IPS DF 19.7 (cell line): ENCODE results near the gene TP53.
"Not testable (repeated sequence)": the region's sequence is repeated elsewhere in the genome, so short reads cannot be mapped to it uniquely, and the experiment has no call there.

ENCODE experiments used
- DNase-seq: peaks from one replicate; pipeline ENCODE4 v3.0.0-alpha.2; 2013; ENCODE audit warnings: low read depth, low spot score

Gene TP53

GRCh38 chr17:7676533-7676932 is 10.8 kb downstream of the TP53 start:
- DNase-seq, result no peak

DNA sequence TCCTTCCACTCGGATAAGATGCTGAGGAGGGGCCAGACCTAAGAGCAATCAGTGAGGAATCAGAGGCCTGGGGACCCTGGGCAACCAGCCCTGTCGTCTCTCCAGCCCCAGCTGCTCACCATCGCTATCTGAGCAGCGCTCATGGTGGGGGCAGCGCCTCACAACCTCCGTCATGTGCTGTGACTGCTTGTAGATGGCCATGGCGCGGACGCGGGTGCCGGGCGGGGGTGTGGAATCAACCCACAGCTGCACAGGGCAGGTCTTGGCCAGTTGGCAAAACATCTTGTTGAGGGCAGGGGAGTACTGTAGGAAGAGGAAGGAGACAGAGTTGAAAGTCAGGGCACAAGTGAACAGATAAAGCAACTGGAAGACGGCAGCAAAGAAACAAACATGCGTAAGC is 12.4 kb downstream of the TP53 start:
- DNase-seq, result no peak

GRCh38 chr17:7673239-7673638 is 14.1 kb downstream of the TP53 start:
- DNase-seq, result no peak

DNA sequence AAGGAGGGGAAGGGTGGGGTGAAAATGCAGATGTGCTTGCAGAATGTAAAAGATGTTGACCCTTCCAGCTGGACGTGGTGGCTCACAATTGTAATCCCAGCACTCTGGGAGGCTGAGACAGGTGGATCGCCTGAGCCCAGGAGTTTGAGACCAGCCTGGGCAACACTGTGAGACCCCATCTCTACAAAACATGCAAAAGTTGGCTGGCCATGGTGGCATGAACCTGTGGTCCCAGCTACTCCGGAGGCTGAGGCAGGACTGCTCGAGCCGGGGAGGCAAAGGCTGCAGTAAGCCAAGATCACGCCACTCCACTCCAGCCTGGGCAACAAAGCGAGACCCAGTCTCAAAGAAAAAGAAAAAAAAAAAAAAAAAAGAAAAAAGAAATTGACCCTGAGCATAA is 18.8 kb downstream of the TP53 start:
- DNase-seq, result no peak

DNA sequence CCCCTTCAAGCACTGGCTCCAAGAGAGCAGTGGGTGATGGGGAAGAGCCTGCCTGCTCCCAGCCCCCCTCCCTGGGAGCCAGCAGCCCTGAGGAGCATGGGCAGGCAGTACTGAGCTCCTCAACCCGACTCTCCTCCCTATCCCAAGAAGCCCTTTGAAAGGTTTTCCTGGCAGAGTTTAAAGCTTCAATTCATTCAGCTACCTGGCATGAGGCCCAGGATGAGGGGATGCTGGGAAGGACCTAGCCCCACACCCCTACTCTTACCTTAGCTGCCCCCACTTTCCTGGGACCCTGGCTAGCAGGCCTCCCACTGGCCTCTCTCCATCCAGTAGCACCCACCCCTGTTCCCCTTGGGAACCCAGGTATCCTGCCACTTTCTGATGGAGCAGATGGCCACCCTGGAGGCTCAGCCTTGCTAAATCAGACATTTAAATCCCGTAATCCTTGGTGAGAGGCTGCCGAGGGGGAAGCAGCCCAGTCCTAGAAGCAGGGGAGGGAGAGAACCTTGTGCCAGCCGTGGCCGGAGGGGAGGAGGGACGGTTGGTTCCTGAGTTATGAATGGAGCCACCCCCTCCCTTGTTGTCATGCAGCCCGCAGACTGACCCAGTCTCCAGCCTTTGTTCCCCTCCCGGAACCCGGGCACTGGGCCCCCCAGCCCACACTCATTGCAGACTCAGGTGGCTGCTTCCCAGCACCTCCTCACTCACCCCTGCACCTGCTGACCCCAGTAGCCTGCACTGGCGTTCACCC is 19.5 kb downstream of the TP53 start:
- no peak for DNase-seq

GRCh38 chr17:7656958-7657609 is 30.2 kb downstream of the TP53 start:
- peak; percentile 93 for DNase-seq

- no peak for DNase-seq
These were observed 31.8 kb downstream of the TP53 start for GRCh38 chr17:7655541-7655840.

- DNase-seq, result no peak
These were observed 32.3 kb downstream of the TP53 start for GRCh38 chr17:7654832-7655540.

- DNase-seq, result no peak
These were observed 34.6 kb downstream of the TP53 start for GRCh38 chr17:7652388-7653356.

DNA sequence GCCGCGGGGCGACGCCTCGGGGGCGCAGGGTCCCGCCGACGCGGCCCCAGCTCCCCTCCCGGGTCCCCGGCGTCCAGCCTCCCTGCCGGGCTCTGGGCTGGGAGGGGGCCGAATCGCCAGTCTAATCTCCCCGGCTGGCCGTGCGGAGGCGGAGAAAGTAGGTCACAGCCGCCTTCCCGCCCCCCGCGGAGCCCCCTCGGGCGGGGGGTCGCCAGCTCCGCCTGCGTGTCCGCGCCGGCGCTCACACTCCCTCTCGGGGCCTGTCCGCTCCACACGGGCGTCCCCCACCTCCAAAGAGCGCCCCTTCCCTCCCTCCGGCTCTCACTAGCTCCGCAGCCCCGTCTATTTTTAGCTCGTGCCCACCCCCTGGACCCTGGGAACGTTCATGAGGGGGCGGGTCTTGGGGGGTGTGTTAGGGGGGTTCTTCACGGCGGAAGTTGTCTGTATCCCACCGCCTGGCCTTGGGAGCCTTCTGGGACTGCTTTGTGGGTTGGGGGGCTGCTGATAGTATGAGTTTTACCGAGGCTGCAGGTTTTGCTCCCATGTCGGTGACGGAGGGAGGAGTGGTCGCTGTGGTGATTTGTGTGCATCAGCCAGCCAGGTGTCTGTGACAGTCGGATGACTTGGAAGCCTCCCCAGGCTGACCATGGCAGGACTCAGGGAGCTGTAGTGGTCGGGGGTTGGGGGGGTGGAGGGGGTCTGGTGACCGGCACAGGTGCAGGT is 35.5 kb downstream of the TP53 start:
- no peak for DNase-seq

DNA sequence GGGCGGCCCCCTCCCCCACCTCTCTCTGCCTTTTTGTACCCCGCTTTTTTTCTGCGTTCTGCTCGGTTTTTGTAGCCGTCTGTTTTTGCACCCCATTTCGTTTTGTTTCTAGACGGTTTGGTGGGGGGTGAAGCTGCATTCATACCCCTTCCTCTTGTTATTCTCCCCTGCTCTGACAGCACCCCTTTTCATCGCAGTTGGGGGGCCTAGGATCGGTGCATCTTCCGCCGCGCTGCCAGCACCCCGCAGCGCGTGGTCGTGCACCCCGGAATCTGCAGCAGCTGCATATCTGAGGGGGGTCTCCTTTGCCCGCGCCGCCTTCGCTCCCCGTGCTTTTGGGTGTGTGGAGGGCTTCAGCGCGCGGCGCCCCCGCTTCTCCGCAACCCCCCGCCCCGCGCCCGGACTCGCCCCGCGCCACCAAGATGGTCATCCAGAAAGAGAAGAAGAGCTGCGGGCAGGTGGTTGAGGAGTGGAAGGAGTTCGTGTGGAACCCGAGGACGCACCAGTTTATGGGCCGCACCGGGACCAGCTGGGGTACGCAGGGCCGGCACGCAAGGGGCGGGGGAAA is 36.1 kb downstream of the TP53 start:
- no peak for DNase-seq

GRCh38 chr17:7650509-7651096 is 36.7 kb downstream of the TP53 start, which contains the start of gene ATP1B2:
Gene ATP1B2, plus strand, starts transcription at chr17:7650926. Its CDS starts 593 bp downstream, at chr17:7651519.
- peak; percentile 92 for DNase-seq

- DNase-seq, result no peak
These were observed 40.3 kb downstream of the TP53 start for GRCh38 chr17:7647018-7647417.

- DNase-seq, result no peak
These were observed 40.8 kb downstream of the TP53 start for GRCh38 chr17:7646457-7646856.

GRCh38 chr17:7644775-7645174 is 42.5 kb downstream of the TP53 start:
- DNase-seq, result no peak

DNA sequence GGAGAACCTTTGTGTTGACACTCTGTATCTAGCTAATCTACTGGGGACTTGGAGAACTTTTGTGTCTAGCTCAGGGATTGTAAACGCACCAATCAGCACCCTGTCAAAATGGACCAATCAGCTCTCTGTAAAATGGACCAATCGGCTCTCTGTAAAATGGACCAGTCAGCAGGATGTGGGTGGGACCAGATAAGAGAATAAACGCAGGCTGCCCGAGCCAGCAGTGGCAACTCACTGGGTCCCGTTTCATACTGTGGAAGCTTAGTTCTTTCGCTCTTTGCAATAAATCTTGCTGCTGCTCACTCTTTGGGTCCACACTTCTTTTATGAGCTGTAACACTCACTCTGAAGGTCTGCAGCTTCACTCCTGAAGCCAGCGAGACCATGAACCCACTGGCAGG is 45.7 kb downstream of the TP53 start:
- DNase-seq, result not testable (repeated sequence)

- no peak for DNase-seq
These were observed 46.5 kb downstream of the TP53 start for GRCh38 chr17:7640783-7641182.

- DNase-seq, result no peak
These were observed 51.1 kb downstream of the TP53 start for GRCh38 chr17:7636163-7636562.

GRCh38 chr17:7634384-7634783 is 52.9 kb downstream of the TP53 start:
- no peak for DNase-seq

DNA sequence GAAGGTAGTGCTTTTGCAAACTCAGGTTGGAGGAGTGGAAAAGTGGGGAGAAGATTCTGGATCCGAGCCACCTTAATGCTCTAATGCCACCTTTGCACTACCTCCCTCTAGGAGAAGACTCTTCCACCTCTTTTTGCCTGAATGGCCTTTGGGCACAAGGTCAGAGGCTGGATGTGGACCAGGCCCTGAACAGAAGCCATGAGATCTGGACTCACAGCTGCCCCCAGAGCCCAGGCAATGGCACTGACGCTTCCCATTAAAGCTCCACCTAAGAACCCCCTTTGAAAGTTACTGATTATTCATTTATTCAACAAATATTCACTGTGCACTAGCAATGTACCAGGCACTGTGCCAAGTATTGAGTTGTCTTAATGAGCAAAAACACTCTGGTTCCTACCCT is 54.2 kb downstream of the TP53 start:
- no peak for DNase-seq
